Hippocampal formation (tissue), 2 donors: ENCODE measurements around the gene TXNRD2.
"Not testable (repeated sequence)": the region's sequence is repeated elsewhere in the genome, so short reads cannot be mapped to it uniquely, and the experiment has no call there.

Source experiments
- DNase-seq, 2 donors: peaks; one replicate each; lab custom pipeline; 2025; lab: John Stamatoyannopoulos, UW

The TXNRD2 gene

DNA sequence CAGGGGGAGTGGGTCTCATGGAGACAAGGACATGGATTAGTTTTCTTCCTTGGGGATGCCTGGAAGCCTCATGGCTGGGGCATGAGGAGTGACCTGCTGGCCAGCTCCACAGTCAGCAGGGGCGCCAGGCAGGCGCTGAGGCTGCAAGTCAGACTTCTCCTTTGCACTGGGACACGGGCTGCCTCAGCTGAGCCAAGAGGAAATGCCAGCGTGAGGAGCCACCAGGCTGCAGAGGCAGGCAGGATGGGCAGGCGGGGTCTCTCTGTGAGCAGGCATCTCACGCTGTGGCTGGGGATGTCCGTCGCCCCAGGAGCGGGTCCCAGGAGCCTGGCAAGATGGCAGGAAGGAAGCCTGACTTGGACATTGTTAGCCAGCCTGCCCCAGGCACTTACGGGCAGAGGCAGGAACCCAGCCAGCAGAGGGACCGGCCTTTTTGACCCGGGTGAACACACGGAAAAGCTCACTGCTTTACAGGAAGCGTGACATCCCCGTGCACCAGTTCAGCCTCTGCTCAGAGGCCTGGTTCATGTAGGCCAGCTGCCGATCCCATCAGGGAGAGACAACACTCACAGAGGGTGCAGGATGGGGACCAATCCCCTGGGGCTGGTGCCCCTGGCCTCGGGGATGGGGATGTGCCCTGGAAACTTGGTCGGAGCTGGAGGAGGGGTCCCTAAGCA, 97.1 kb downstream of the TXNRD2 start:
- DNase-seq = peak in 1 of 2 donors; percentile 30

DNA sequence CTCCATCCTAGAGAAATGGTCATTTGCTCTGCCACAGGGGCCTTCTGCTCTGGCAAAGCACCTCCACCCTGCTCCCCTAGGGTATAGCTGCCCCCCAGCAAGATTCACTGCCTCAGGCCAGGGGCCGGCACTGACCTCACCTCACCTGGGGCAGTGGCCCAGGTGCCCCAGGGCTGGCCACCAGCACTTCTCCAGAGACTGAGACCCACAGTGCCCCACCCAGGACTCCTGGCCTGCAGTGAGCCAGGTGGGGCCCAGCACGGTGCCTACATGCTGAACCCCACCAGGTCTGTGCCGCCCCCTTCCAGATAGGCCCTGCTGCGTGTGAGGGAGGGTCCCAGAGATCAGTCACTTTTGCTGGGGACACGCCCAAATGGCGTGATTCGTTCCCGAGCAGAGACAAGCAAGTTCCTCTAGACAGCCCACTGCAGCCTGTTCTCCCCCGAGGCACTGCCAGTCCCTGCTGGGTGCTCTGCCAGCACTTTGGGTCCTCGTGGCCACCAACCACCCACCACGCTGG, 97.7 kb downstream of the TXNRD2 start:
- DNase-seq = no peak

DNA sequence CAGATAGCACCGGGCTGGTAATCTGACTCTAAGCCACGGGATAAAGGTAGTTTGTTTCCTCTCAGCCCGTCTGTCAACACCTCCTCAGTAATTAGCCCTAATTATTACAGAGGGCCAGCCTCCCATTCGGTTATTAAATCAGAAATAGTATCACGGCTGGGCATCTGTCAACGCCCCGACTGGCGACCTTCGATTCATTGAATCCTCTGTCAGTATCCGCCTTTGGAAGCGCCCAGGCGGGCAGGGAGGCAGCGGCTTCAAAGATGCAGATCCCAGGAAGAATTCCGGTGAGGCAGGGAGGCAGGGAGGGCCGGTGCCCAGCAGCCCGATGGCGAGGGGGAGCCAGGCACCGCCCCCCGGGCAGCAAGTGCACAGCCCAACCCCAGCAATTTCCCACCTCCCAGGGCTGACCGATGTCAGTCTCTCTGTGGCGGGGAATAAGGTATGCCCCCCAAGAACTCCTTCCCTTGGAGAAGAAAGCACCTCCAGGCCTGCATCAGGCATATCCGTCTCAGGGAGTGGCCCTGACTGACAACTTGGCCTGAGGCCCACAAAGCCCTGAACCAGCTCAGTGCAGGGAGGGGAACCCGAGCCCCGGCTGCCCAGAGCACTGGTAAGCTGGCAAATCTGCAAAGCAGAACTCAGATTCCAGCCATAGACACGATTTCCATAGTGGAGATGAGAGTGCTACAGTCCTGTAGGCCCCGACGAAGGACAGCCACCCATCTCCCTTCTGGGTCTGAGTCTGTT, 98.3 kb downstream of the TXNRD2 start:
- no peak for DNase-seq

DNA sequence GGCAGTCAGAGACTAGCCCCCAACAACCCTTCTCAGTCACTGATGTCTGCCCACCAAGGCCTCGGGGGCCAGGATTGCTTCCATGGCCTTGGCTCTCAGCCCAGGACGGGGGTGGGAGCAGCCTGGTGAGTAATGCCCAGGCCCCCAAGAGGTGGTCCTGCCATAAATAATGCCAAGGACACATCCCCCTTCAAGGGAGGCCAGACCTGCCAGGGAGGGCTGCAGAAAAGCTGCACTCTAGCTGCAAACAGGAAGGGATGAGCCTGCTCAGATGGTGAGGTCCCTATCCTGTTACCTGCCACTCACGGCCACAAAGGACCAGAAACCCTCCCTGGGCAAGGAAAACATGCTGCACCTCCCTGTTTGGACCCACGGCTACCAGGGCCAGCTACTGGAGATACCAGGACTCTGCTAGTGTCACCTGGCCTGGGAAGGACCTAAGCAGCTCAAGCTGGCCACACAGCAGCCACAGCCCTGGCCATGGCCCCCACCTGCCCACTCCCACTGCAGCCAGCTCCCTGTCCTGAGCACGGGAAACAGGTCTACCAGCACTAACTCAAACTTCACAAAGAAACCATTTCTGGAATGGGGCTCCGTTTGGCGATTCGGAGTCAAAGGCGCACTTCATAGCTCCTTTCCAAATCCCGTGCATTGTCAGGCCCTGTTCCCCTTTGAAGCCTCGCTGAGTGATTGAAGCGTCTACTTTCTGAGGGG, 99.1 kb downstream of the TXNRD2 start:
- DNase-seq = no peak

DNA sequence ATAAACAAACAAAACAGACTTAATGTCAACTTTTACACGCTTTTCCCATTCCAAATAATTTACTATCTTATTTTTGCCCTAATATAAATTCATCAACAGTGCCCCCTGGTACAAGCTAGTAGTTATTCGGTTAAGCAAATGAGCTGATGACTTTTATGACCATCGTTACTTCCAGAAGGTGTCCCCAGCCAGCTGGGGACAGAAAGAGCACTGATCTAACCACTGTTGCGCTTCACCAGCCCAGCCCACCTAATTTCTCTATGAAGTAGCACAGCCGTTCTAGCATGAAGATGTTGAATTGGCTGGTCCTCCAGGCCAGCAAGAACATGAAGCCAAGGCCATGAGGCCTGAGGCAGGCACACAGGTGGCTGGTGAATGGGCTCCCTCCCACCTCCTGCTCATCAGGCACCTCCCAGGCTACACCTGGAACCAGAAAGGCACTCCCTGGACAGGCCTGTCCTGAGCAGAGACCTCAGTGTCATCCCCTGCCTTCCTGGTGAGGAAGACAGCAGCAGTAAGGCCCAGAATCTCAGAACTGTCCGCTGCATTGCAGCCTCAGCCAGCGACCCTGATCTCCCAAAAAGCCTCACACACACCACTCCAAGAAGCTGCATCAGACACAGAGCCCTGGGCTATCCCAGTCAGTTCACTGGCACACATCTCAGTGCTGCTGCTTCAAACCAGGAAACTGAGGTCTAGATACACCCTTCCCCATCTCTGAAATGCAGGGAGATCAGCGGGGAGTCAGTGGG, 99.8 kb downstream of the TXNRD2 start:
- no peak for DNase-seq

DNA sequence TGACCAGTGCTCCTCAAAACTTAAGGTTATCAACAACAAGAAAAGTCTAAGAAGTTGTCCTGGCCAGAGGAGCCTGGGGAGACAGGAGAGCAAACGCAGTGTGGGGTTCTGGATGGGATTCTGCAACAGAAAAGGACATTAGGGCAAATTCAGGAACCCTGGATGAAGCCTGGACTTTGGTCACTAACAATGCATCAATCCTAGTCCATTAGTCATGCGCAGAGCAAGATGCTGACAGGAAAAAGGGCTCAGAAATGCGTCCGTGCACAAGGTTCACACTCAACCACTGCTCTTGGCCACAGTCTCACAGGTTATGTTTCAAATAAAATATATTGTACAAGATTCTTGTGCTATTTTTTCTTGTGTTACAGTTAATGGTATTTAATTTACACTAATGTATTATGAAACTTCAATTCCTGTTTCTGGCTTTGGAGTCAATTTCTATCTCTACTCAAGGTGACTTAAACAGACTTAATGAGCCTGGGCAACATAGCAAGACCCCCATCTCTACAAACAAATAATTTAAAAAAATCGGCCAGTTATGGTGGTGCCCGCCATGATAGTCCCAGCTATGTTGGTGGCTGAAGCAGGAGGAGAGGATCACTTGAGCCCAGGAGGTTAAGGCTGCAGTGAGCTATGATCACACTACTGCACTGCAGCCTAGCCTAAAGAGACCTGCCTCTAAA, 100.5 kb downstream of the TXNRD2 start:
- DNase-seq = no peak

DNA sequence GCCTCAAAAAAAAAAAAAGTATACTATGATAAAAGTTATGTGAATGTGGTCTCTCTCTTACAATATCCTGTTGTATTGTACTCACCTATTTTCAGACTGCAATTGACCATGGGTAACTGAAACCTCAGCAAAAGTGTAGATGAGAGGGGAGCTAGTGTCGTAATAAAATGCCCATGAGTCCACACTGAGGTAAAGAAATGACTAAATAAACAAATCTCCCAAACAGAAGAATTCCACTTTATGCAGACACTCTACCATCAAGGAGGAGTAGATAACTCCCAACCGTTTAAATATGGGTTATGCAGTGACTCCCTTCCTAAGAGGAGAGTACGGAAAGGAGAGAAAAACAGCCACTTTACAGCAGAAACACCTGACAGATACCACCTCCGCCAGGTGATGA, 101.6 kb downstream of the TXNRD2 start:
- DNase-seq = no peak

DNA sequence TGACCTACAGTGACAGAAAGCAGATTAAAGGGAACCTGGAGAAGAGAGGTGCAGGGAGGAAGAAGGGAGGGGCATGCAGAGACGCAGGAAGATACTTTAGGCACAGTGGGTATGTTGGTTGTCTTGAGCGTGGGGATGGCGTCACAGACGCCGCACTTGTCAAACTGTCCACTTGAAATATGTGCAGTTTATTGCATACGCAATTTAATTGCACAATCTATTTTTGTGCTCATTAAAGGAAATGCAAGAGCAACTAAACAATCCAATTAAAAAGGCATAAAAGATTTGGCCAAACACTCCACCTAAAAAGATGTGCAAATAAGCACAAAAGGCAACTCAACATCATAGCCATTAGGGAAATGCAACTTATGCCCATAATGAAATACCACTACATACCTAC, 103.7 kb downstream of the TXNRD2 start:
- DNase-seq = no peak

DNA sequence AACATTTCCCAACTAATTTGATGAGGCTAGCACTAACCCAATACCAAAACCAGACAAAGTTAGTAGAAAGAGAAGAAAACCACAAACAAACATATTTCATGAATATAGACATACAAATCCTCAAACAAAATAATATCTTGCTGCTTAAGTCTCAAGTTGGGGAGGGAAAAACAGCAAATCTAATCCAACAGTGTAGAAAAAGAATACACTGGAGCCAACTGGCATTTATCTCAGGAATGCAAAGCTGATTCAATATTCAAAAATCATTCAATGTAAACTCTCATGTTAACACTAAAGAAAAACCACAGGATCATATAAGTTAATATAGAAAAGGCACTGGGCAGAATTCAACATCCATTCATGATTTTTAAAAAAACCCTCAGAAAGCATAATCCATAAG, 105.1 kb downstream of the TXNRD2 start:
- no peak for DNase-seq

DNA sequence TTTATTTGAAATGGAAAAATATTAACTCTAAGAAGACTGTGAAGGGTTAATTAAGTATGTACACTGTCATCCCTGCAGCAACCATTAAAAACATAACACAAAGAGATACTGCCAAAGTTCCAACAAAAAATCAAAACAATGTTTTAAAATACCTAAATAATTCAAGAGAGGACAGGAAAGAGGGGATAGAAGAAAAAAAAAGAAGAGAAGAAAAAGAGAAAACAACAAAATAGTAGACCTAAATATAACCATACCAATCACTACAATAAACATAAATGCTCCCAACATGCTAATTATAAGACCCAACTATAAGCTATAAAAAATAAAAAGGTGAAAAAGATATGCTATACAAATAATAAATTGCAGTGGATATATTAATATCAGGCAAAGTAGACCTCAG, 107.0 kb downstream of the TXNRD2 start:
- DNase-seq = no peak

DNA sequence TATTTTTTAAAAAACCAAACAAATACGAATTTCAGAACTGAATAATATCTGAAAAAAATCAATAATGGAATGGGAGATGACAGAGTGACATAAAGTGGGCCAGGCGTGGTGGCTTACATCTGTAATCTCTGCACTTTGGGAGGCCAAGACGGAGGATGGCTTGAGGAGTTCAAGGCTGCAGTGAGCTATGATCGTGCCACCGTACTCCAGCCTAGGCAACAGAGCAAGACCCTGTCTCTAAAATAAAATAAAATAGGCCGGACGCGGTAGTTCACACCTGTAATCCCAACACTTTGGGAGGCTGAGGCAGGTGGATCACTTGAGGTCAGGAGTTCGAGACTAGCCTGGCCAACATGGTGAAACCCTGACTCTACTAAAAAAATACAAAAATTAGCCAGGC, 108.3 kb downstream of the TXNRD2 start:
- DNase-seq = not testable (repeated sequence)

DNA sequence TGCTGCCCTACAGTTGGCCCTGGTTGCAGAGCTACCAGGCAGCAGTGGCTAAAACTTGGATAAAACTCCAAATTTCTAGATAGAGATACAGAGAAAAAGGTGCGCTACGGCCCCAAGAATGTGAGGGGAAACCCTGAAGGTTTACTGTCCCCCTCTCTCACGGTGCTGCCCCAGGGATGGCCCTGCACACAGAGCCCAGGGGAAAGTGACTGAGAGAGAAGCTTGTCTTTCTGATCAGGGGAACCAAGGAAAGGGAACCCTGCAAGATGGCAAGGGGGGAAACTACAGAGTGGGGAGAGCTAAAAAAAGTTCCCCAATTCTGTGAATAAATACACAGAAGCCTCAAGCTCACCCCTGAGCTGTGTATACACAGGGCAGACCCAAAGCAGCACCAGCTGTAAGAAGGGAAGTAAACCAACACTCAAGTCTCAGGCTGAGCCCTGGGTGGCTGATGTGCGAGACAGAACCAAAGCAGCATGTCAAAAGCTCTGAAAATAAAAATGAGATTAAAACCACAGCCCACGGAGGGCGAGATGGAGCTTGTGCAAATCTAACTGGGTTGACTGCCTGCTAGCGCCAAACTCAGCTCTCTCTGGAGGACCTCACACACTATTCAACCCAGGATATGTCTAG, 109.0 kb downstream of the TXNRD2 start:
- no peak for DNase-seq

DNA sequence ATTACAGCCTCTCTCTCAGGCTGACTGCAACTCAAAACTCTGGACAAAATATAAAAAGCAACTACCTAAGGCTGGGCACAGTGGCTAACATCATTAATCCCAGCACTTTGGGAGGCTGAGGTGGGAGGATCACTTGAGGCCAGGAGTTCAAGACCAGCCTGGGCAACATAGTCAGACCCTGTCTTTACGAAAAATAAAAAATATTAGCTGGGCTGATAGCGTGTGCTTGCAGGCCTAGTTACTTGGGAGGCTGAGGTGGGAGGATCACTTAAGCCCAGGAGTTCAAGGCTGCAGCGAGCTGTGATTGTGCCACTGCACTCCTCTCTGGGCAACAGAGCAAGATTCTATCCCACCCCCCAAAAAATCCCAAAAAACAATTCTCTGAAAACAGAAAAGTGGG, 109.6 kb downstream of the TXNRD2 start:
- not testable (repeated sequence) for DNase-seq

DNA sequence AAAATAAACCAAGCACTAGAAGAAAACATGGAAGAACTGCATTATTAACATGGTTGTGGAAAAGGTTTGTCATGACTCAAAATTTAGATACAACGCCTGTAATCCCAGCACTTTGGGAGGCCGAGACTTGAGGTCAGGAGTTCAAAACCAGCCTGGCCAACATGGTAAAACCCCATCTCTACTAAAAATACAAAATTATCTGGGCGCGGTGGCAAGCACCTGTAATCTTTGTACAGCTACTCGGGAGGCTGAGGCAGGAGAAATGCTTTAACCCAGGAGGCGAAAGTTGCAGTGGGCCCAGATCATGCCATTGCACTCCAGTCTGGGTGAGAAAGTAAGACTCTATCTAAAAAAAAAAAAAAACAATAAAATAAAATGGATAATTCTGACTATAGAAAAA, 110.6 kb downstream of the TXNRD2 start:
- no peak for DNase-seq

DNA sequence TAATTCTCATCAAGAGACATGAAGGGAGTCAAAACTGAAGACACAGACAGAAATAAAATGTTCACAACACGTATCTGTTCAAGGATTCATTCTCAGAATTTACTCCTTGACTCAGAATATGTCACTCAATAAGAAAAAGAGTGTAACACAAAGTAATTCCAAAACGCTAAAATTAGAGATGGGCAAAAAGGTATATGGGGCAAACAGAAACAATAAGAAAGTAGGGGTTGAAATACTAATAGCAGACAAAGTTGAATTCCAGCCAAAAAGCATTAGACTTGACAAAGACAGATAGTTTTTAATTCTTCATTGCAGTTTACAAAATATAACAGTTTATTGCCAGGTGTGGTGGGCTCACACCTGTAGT, 113.6 kb downstream of the TXNRD2 start:
- no peak for DNase-seq

DNA sequence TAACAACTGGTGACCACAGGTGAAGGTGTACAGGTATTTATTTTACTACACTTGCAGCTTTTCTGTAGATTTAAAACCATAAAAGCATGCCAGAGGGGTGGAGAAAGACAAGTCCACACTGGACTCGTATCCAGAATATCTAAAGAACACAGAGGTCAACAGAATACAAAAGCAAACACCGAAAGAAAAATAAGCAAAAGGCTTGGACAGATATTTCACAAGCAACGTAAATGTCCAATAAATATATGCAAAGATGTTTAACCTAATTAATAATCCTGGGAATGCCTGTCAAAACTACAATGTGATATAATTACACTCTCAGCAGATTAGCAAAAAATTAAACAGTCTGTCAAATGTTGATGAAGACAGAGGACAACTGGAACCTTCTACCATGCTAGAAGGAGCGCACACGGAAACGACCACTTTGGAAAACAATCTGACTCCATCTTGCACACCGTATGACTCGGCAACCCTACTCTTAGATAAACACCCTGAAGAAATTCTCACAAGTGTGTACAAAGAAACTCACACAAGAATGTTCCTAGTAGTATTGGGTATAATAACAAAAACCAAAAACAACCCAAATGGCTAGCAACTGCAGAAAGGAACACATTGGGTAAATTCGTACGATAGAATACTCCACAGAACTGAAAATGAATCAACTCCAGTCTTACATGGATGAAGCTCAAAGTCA, 114.1 kb downstream of the TXNRD2 start:
- no peak for DNase-seq

DNA sequence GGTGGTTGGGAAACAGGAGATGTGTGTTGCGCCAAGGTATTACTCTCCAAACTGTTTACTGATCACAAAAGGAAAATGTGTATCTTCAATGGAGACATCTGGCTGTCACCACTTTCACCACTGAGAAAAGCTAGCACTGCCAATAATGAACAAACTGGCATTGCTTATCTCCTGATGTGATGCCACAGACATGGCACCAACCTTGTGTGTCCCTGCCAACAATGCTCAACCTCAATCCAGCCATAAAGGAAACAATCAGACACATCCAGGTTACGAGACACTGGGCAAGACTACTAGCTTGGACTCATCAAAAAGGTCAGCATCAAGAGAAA, 115.0 kb downstream of the TXNRD2 start:
- DNase-seq = no peak

DNA sequence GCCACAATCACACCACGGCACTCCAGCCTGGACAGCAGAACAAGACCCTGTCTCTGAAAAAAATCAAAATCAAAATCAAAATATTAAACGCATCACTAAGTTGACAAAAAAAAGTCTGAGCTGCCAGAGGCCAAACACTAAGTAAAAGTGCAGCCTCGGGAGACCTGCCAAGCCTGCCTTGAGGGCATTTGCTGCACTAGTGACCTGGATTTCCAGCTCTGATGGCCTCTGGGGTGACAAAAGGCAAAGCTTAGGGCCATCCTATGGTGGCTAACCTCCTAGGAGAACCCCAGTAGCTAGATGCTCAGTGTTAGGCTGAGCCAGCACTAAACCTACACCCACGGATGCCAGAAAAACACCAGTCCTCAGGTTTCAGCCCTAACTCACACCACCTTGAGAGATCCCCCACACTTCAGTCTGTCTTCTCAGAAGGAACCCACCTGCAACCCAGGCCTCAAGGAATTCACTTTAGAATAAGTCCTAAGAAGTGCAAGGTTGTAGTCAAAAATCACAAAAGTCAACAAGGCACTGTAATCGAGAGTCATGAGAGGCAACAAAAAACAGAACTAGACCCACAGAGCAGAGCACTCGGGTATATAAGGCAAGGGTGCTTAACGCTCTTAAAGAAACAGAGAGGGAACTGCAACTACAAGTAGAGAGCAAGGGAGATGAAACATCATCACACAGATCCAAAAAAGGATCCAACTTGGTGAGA, 115.6 kb downstream of the TXNRD2 start:
- DNase-seq = no peak
